OCI-LY7 (cell line): ENCODE results near the gene CRHR1.

Source experiments
- CTCF ChIP-seq: fragments of 200-600 bp; sonication (generic); conservative IDR thresholded peaks from 2 replicates; pipeline ENCODE4 v1.5.1; 2014; ENCODE audit warnings: mild to moderate bottlenecking, antibody characterized with exemption, low read length, moderate library complexity, mixed read lengths
- EZH2phosphoT487 ChIP-seq: fragments of 200-600 bp; sonication (generic); IDR thresholded peaks from 2 replicates; pipeline ENCODE4 v1.6.1; 2018; ENCODE audit warnings: low read depth, borderline replicate concordance, mild to moderate bottlenecking, mixed run types, antibody characterized with exemption, low read length, moderate library complexity, mixed read lengths

GRCh38 chr17:45843722-45844121, 59.6 kb downstream of the CRHR1 start:
- TF ChIP-seq CTCF (no peak), EZH2phosphoT487 (no peak)
